ENCODE data around the gene GVQW3. TPM values are rescaled to one million over a fixed set of nuclear protein-coding genes. Genes with fewer than 3 reads are reported as not detected.

GVQW3 gene
- total RNA-seq, 2 donors from 2014 or later = 0.68 to 3.2 TPM

GRCh38 chr11:76444065-76444383 is 62.9 kb downstream of the GVQW3 start:
- Histone ChIP-seq H3K4me1 (ENCODE audit: control insufficient read depth in 1 of 2, low read depth in 2 of 2) (peaks cover 3 to 19% of the 10 kb centered on the region in 2 donors), H3K9me3 (no peaks in the 10 kb centered on the region), H3K27ac (peak overlapping the region; percentile 66 to 80), H3K36me3 (no peaks in the 10 kb centered on the region), H3K4me3 (peak overlapping the region; percentile 85), H3K27me3 (replicated peaks; ENCODE audit: insufficient read depth) (no peaks in the 10 kb centered on the region)
- DNase-seq (ENCODE audit: low spot score) (no peak), ATAC-seq (ENCODE audit: insufficient number of reproducible peaks, low FRiP score, low read depth) (no peak)
- TF ChIP-seq CTCF (IDR thresholded peaks at IDR 0.05) = no peak

GRCh38 chr11:76444384-76445120 is 63.4 kb downstream of the GVQW3 start, which contains the start of gene EMSY:
Gene EMSY, plus strand, starts transcription at chr11:76445018. Its CDS starts 1,921 bp downstream, at chr11:76446939.
- H3K27me3 ChIP-seq (replicated peaks; ENCODE audit: insufficient read depth) = no peaks in the 10 kb centered on the region
- H3K9me3 ChIP-seq = no peaks in the 10 kb centered on the region
- DNase-seq (ENCODE audit: low spot score) = peak; percentile 95
- no peak for TF ChIP-seq CTCF (IDR thresholded peaks at IDR 0.05)
- H3K4me3 ChIP-seq = peak within 1 kb of the TSS; percentile 85
- no peaks in the 10 kb centered on the region for H3K36me3 ChIP-seq
- peak within 1 kb of the TSS; percentile 85 to 88 for H3K27ac ChIP-seq
- peaks cover 3 to 19% of the 10 kb centered on the region in 2 donors for H3K4me1 ChIP-seq (ENCODE audit: control insufficient read depth in 1 of 2, low read depth in 2 of 2)
- ATAC-seq (ENCODE audit: insufficient number of reproducible peaks, low FRiP score, low read depth) = peak; percentile 98

GRCh38 chr11:76445121-76446084 is 64.3 kb downstream of the GVQW3 start:
- Histone ChIP-seq H3K36me3 (no peaks in the 10 kb centered on the region), H3K9me3 (no peaks in the 10 kb centered on the region), H3K27me3 (replicated peaks; ENCODE audit: insufficient read depth) (no peaks in the 10 kb centered on the region), H3K27ac (peak overlapping the region; percentile 85 to 88), H3K4me3 (peak overlapping the region; percentile 85), H3K4me1 (ENCODE audit: control insufficient read depth in 1 of 2, low read depth in 2 of 2) (peaks cover 3 to 19% of the 10 kb centered on the region in 2 donors)
- TF ChIP-seq CTCF (IDR thresholded peaks at IDR 0.05) = no peak
- peak; percentile 17 for ATAC-seq (ENCODE audit: insufficient number of reproducible peaks, low FRiP score, low read depth)
- DNase-seq (ENCODE audit: low spot score) = peak; percentile 46

- no peaks in the 10 kb centered on the region for H3K27me3 ChIP-seq (replicated peaks; ENCODE audit: insufficient read depth)
- H3K27ac ChIP-seq = no peak overlapping the region
- H3K36me3 ChIP-seq = peaks cover 16% of the 10 kb centered on the region
- H3K4me1 ChIP-seq (ENCODE audit: control insufficient read depth in 1 of 2, low read depth in 2 of 2) = peaks cover 3 to 15% of the 10 kb centered on the region in 2 donors
- DNase-seq (ENCODE audit: low spot score) (no peak), ATAC-seq (ENCODE audit: insufficient number of reproducible peaks, low FRiP score, low read depth) (no peak)
- H3K9me3 ChIP-seq = no peaks in the 10 kb centered on the region
- TF ChIP-seq CTCF (IDR thresholded peaks at IDR 0.05) = no peak
- H3K4me3 ChIP-seq = no peak overlapping the region
Observed at GRCh38 chr11:76448506-76448905, 67.4 kb downstream of the GVQW3 start.

GRCh38 chr11:76453248-76453647 is 72.1 kb downstream of the GVQW3 start:
- TF ChIP-seq CTCF (IDR thresholded peaks at IDR 0.05) = no peak
- Histone ChIP-seq H3K27ac (no peak overlapping the region), H3K27me3 (replicated peaks; ENCODE audit: insufficient read depth) (no peaks in the 10 kb centered on the region), H3K4me1 (ENCODE audit: control insufficient read depth in 1 of 2, low read depth in 2 of 2) (peaks cover 0 to 3% of the 10 kb centered on the region in 2 donors), H3K36me3 (peaks cover 23% of the 10 kb centered on the region), H3K9me3 (no peaks in the 10 kb centered on the region), H3K4me3 (no peak overlapping the region)
- DNase-seq (ENCODE audit: low spot score) = no peak
- ATAC-seq (ENCODE audit: insufficient number of reproducible peaks, low FRiP score, low read depth) = no peak
